Left forelimb (tissue), 1 donor: Measurements from ENCODE around the gene NUDCD3.

Source experiments
- DNase-seq: peaks from one replicate; pipeline ENCODE4 v3.0.0-alpha.2; 2018; ENCODE audit warnings: low spot score

NUDCD3 gene

GRCh38 chr7:44382459-44383265 lies 107.8 kb downstream of the NUDCD3 start:
- DNase-seq, result peak; percentile 61

- peak; percentile 25 for DNase-seq
These were observed 108.8 kb downstream of the NUDCD3 start for GRCh38 chr7:44381494-44382220.

- DNase-seq, result peak; percentile 42
These were observed 109.5 kb downstream of the NUDCD3 start for GRCh38 chr7:44380831-44381493.

GRCh38 chr7:44380189-44380830 lies 110.1 kb downstream of the NUDCD3 start:
- DNase-seq, result no peak

GRCh38 chr7:44379366-44380188 lies 110.9 kb downstream of the NUDCD3 start:
- DNase-seq, result peak; percentile 51

GRCh38 chr7:44378744-44379143 lies 111.7 kb downstream of the NUDCD3 start:
- no peak for DNase-seq

- peak; percentile 54 for DNase-seq
These were observed 112.6 kb downstream of the NUDCD3 start for GRCh38 chr7:44377681-44378421.

GRCh38 chr7:44377134-44377463 lies 113.4 kb downstream of the NUDCD3 start:
- peak; percentile 49 for DNase-seq

GRCh38 chr7:44376429-44377133 lies 113.9 kb downstream of the NUDCD3 start:
- peak; percentile 45 for DNase-seq

- DNase-seq, result peak; percentile 55
These were observed 114.5 kb downstream of the NUDCD3 start for GRCh38 chr7:44375926-44376342.

GRCh38 chr7:44375236-44375699 lies 115.2 kb downstream of the NUDCD3 start:
- DNase-seq, result no peak

- DNase-seq, result no peak
These were observed 116.3 kb downstream of the NUDCD3 start for GRCh38 chr7:44374007-44374763.

- DNase-seq, result no peak
These were observed 117.1 kb downstream of the NUDCD3 start for GRCh38 chr7:44373418-44373740.

- no peak for DNase-seq
These were observed 117.7 kb downstream of the NUDCD3 start for GRCh38 chr7:44372560-44373417.

- DNase-seq, result no peak
These were observed 121.6 kb downstream of the NUDCD3 start for GRCh38 chr7:44368885-44369284.

- no peak for DNase-seq
These were observed 122.0 kb downstream of the NUDCD3 start for GRCh38 chr7:44368455-44368854.

GRCh38 chr7:44367475-44368043 lies 122.9 kb downstream of the NUDCD3 start:
- no peak for DNase-seq

GRCh38 chr7:44366986-44367385 lies 123.5 kb downstream of the NUDCD3 start:
- no peak for DNase-seq
